H1 (cell line): Measurements from ENCODE around the gene ACVR2B. TPM values are rescaled to one million over a fixed set of nuclear protein-coding genes. Genes with fewer than 3 reads are reported as not detected.

Experiments used
- CTCF ChIA-PET: fragments of 300-600 bp; sonication (Branson Sonifier 250); formaldehyde crosslinking; loops from one replicate; lab custom pipeline; 2021; ENCODE audit not compliant: partially characterized antibody; lab: Charles Lee
- POLR2A ChIA-PET: fragments of 300-600 bp; sonication (Branson Sonifier 250); formaldehyde crosslinking; loops from one replicate; lab custom pipeline; 2021; ENCODE audit warnings: inconsistent platforms; ENCODE audit not compliant: partially characterized antibody; lab: Charles Lee
- DNase-seq, 2 experiments: peaks; one replicate each; pipeline versions ENCODE4 v3.0.0 to v3.0.0-alpha.2; 2010 to 2022; ENCODE audit warnings: low spot score in 2 of 2, low read depth in 1 of 2, mixed read lengths in 1 of 2
- FAIRE-seq: peaks from 2 replicates; lab custom pipeline; 2011; peaks lifted over from hg19 to GRCh38; lab: Jason Lieb, UNC
- H2AFZ ChIP-seq: 2 replicates; pipeline ENCODE4 v1.8.1; 2012; ENCODE audit warnings: low read length, inconsistent platforms
- H2AK5ac ChIP-seq: 2 replicates; pipeline ENCODE4 v1.6.1; 2013; ENCODE audit warnings: low read depth, low read length
- H2BK120ac ChIP-seq: replicated peaks from 2 replicates; pipeline ENCODE3; 2013; ENCODE audit warnings: low read depth, low read length, inconsistent platforms
- H2BK12ac ChIP-seq: 2 replicates; pipeline ENCODE4 v1.6.1; 2013; ENCODE audit warnings: low read depth, low read length
- H2BK15ac ChIP-seq: 2 replicates; pipeline ENCODE4 v1.6.1; 2013; ENCODE audit warnings: low read length
- H2BK20ac ChIP-seq: 2 replicates; pipeline ENCODE4 v1.6.1; 2013; ENCODE audit warnings: low read length
- H2BK5ac ChIP-seq: 2 replicates; pipeline ENCODE4 v1.6.1; 2013; ENCODE audit warnings: low read depth, low read length
- H3K14ac ChIP-seq: 2 replicates; pipeline ENCODE4 v1.6.1; 2013; ENCODE audit warnings: inconsistent platforms; ENCODE audit not compliant: insufficient read length
- H3K18ac ChIP-seq: 2 replicates; pipeline ENCODE4 v1.6.1; 2013; ENCODE audit warnings: low read length; ENCODE audit errors: extremely low read depth
- H3K23ac ChIP-seq: 2 replicates; pipeline ENCODE4 v1.6.1; 2013; ENCODE audit warnings: inconsistent platforms; ENCODE audit not compliant: insufficient read length
- H3K23me2 ChIP-seq: 2 replicates; pipeline ENCODE4 v1.6.1; 2013; ENCODE audit warnings: low read depth, low read length
- H3K27ac ChIP-seq: 2 replicates; pipeline ENCODE4 v1.6.1; 2011; ENCODE audit warnings: low read depth, low read length, inconsistent platforms
- H3K27me3 ChIP-seq, 4 experiments: replicated peaks in 1 of 4; 1 replicate in 1 of 4; 2 replicates in 3 of 4; pipeline versions ENCODE4 v1.6.1 to v1.8.1; 2011 to 2013; ENCODE audit warnings: low read length in 3 of 4, mild to moderate bottlenecking in 3 of 4, inconsistent platforms in 2 of 4, mixed read lengths in 2 of 4, moderate library complexity in 1 of 4; ENCODE audit not compliant: control insufficient read depth in 3 of 4, insufficient read depth in 3 of 4; ENCODE audit errors: extremely low read depth in 1 of 4
- H3K36me3 ChIP-seq, 4 experiments: 2 replicates each; pipeline versions ENCODE4 v1.6.1 to v1.8.1; 2011 to 2013; ENCODE audit warnings: mild to moderate bottlenecking in 4 of 4, low read length in 3 of 4, moderate library complexity in 2 of 4, control low read depth in 1 of 4, inconsistent platforms in 1 of 4; ENCODE audit not compliant: insufficient read depth in 4 of 4, control insufficient read depth in 2 of 4
- H3K4ac ChIP-seq: replicated peaks from 2 replicates; pipeline ENCODE3; 2013; ENCODE audit warnings: low read length, low read depth, mixed read lengths, inconsistent platforms; ENCODE audit not compliant: insufficient read length
- H3K4me1 ChIP-seq, 4 experiments: replicated peaks in 1 of 4; 1 replicate in 1 of 4; 2 replicates in 3 of 4; pipeline versions ENCODE4 v1.6.1 to v1.8.1; 2011 to 2013; ENCODE audit warnings: low read length in 3 of 4, inconsistent platforms in 2 of 4, mixed read lengths in 1 of 4; ENCODE audit not compliant: insufficient read depth in 4 of 4, control insufficient read depth in 3 of 4
- H3K4me2 ChIP-seq, 2 experiments: 2 replicates each; pipeline versions ENCODE4 v1.6.1 to v1.8.1; 2011 to 2013; ENCODE audit warnings: low read depth in 2 of 2, low read length in 2 of 2, control low read depth in 1 of 2, inconsistent platforms in 1 of 2, mild to moderate bottlenecking in 1 of 2; ENCODE audit not compliant: insufficient read depth in 1 of 2
- H3K4me3 ChIP-seq, 4 experiments: fragments of 200-600, 300-600 bp in 1 of 4; sonication (generic), shearing (Covaris generic), sonication (Bioruptor Twin) in 1 of 4; 2 replicates each; pipeline versions ENCODE4 v1.5.1 to v1.8.1; 2011 to 2016; ENCODE audit warnings: low read length in 4 of 4, low read depth in 3 of 4, control low read depth in 2 of 4, inconsistent platforms in 2 of 4, mild to moderate bottlenecking in 2 of 4, mixed read lengths in 1 of 4, moderate library complexity in 1 of 4; ENCODE audit not compliant: insufficient read depth in 2 of 4; ENCODE audit errors: extremely low read depth in 1 of 4
- H3K56ac ChIP-seq: replicated peaks from 2 replicates; pipeline ENCODE3; 2013; ENCODE audit warnings: low read depth, mild to moderate bottlenecking, mixed read lengths, low read length, inconsistent platforms; ENCODE audit not compliant: insufficient read length
- H3K79me1 ChIP-seq: 2 replicates; pipeline ENCODE4 v1.6.1; 2013; ENCODE audit warnings: low read depth, low read length, control low read depth
- H3K79me2 ChIP-seq, 2 experiments: 2 replicates each; pipeline versions ENCODE4 v1.6.1 to v1.8.1; 2012 to 2013; ENCODE audit warnings: low read length in 2 of 2, mild to moderate bottlenecking in 2 of 2, inconsistent platforms in 1 of 2; ENCODE audit not compliant: insufficient read depth in 2 of 2, control insufficient read depth in 1 of 2
- H3K9ac ChIP-seq, 4 experiments: replicated peaks in 1 of 4; 1 replicate in 1 of 4; 2 replicates in 3 of 4; pipeline versions ENCODE4 v1.6.1 to v1.8.1; 2011 to 2013; ENCODE audit warnings: low read depth in 3 of 4, low read length in 3 of 4, control low read depth in 2 of 4, mild to moderate bottlenecking in 2 of 4, moderate library complexity in 2 of 4, inconsistent platforms in 1 of 4; ENCODE audit errors: extremely low read depth in 1 of 4
- H3K9me3 ChIP-seq, 2 experiments: 2 replicates each; pipeline versions ENCODE4 v1.6.1 to v1.8.1; 2012 to 2013; ENCODE audit warnings: mild to moderate bottlenecking in 2 of 2, moderate library complexity in 2 of 2, control low read depth in 1 of 2, inconsistent platforms in 1 of 2, low read depth in 1 of 2, low read length in 1 of 2, mixed read lengths in 1 of 2; ENCODE audit not compliant: insufficient read depth in 2 of 2
- H4K20me1 ChIP-seq, 2 experiments: replicated peaks in 1 of 2; 2 replicates each; pipeline versions ENCODE3 to v1.8.1; 2011 to 2013; ENCODE audit warnings: inconsistent platforms in 2 of 2, low read length in 2 of 2, mild to moderate bottlenecking in 1 of 2; ENCODE audit not compliant: insufficient read depth in 2 of 2, control insufficient read depth in 1 of 2
- H4K5ac ChIP-seq: 2 replicates; pipeline ENCODE4 v1.6.1; 2013; ENCODE audit warnings: low read length, low read depth, mixed read lengths, inconsistent platforms; ENCODE audit not compliant: insufficient read length
- H4K8ac ChIP-seq: 2 replicates; pipeline ENCODE4 v1.8.0; 2013; ENCODE audit warnings: mild to moderate bottlenecking, moderate library complexity, low read length, inconsistent platforms; ENCODE audit not compliant: insufficient read depth; ENCODE audit errors: extremely low read depth
- H4K91ac ChIP-seq: replicated peaks from 2 replicates; pipeline ENCODE3; 2013; ENCODE audit warnings: low read length, mixed read lengths, inconsistent platforms; ENCODE audit not compliant: insufficient read length
- ASH2L ChIP-seq: fragments of 200-600, 300-600 bp; sonication (generic); IDR thresholded peaks from one replicate; pipeline ENCODE4 v1.7.1; 2017; ENCODE audit warnings: low read length
- CHD1 ChIP-seq: IDR thresholded peaks from 2 replicates; pipeline ENCODE4 v1.6.1; 2012; ENCODE audit warnings: low read depth, low read length, improper control_type of control experiment
- CHD2 ChIP-seq: IDR thresholded peaks from 2 replicates; pipeline ENCODE4 v1.6.1; 2012; ENCODE audit warnings: low read length, improper control_type of control experiment
- FOSL1 ChIP-seq: IDR thresholded peaks from 2 replicates; pipeline ENCODE4 v1.6.1; 2011; ENCODE audit warnings: mild to moderate bottlenecking, low read depth, low read length, moderate library complexity; ENCODE audit not compliant: insufficient read depth
- GABPA ChIP-seq: IDR thresholded peaks from 2 replicates; pipeline ENCODE4 v1.6.1; 2011; ENCODE audit warnings: mild to moderate bottlenecking, low read length, moderate library complexity, borderline replicate concordance; ENCODE audit not compliant: insufficient read depth
- POLR2AphosphoS5 ChIP-seq: IDR thresholded peaks from 2 replicates; pipeline ENCODE4 v1.6.1; 2011; ENCODE audit warnings: low read depth, low read length
- RXRA ChIP-seq: IDR thresholded peaks from 2 replicates; pipeline ENCODE4 v1.6.1; 2011; ENCODE audit warnings: low read depth, mild to moderate bottlenecking, low read length, moderate library complexity; ENCODE audit not compliant: insufficient read depth
- SAP30 ChIP-seq: fragments of 300-600 bp; sonication (generic); IDR thresholded peaks from 2 replicates; pipeline ENCODE4 v1.7.1; 2012; ENCODE audit warnings: low read length, moderate library complexity, mild to moderate bottlenecking, inconsistent platforms; ENCODE audit not compliant: insufficient read depth, insufficient replicate concordance
- SP2 ChIP-seq: IDR thresholded peaks from 2 replicates; pipeline ENCODE4 v1.6.1; 2012; ENCODE audit warnings: mild to moderate bottlenecking, low read length, inconsistent platforms
- SP4 ChIP-seq: IDR thresholded peaks from 2 replicates; pipeline ENCODE4 v1.6.1; 2012; ENCODE audit warnings: low read length, inconsistent platforms
- SRF ChIP-seq: IDR thresholded peaks from 2 replicates; pipeline ENCODE4 v1.6.1; 2011; ENCODE audit warnings: mild to moderate bottlenecking, low read depth, low read length, moderate library complexity
- WGBS, 2 experiments: shearing (Covaris generic) in 1 of 2; methylation state at CpG; one replicate each; pipeline versions ENCODE4 v1.1.6 to v1.1.7; 2013 to 2015; ENCODE audit warnings: low lambda C conversion rate in 2 of 2, mixed read lengths in 2 of 2, inconsistent platforms in 1 of 2, low coverage in 1 of 2, missing lambda C conversion rate in 1 of 2; ENCODE audit not compliant: insufficient replicate concordance in 2 of 2, insufficient coverage in 1 of 2, insufficient read length in 1 of 2; ENCODE audit errors: extremely low coverage in 1 of 2, missing lambda C conversion rate in 1 of 2; 5-methylcytosine and 5-hydroxymethylcytosine counted together
- polyA plus RNA-seq, 7 experiments: library from polyadenylated mRNA; depleted of rRNA in 3 of 7; stranded (reverse) in 5 of 7; unstranded in 2 of 7; fragments of >200 nt in 5 of 7; fragments of 200-250 nt in 2 of 7; gene quantifications; 1 replicate in 5 of 7; 2 replicates in 1 of 7; 4 replicates in 1 of 7; pipeline versions ENCODE4 v1.2.1 to v1.2.3, GENCODE V29; 2011 to 2013; ENCODE audit warnings: missing spikeins in 2 of 7, mixed read lengths in 2 of 7
- total RNA-seq: library from RNA; stranded (reverse); fragmentation: NEBNext Ultra II Directional; extraction: Animal tissue kit (Norgen Biotek cat#: 25700); gene quantifications from 2 replicates; pipeline ENCODE4 v1.2.1, GENCODE V29; 2021
- TF ChIP-seq, protein P1 (sequence below): IDR thresholded peaks from 2 replicates; pipeline ENCODE4 v1.6.1; 2011; ENCODE audit warnings: low read length, improper control_type of control experiment

Gene ACVR2B
- total and polyA plus RNA-seq, 2 of the 8 experiments (the other 6 are each of a cell fraction or from before 2014, with no cell fraction given), result 24.7 to 109 TPM

GRCh38 chr3:38459499-38460048 lies 5.9 kb downstream of the ACVR2B start:
- Histone ChIP-seq H3K4me1 (peaks cover 7 to 20% (median 14%) of the 10 kb centered on the region in 4 experiments), H3K27me3 (no peaks in the 10 kb centered on the region), H4K20me1 (peaks cover 37 to 50% of the 10 kb centered on the region in 2 experiments), H4K5ac (no peak overlapping the region), H2BK20ac (no peak overlapping the region), H3K4me3 (no peak overlapping the region), H4K8ac (no peak overlapping the region), H2AFZ (no peak overlapping the region), H3K9ac (no peak overlapping the region), H2BK120ac (no peak overlapping the region), H3K9me3 (no peaks in the 10 kb centered on the region; a peak in 1 of 4 replicates), H2BK15ac (no peak overlapping the region), H3K18ac (no peak overlapping the region), H3K4ac (no peak overlapping the region), H3K27ac (no peak overlapping the region), H4K91ac (no peak overlapping the region), H3K56ac (no peak overlapping the region), H2AK5ac (no peak overlapping the region; the same call in 1 of the 2 replicates), H3K4me2 (0 out of 4 replicates have a peak overlapping the region, but pooled peaks of 1 of the 2 experiments have one; percentile 13), H3K79me2 (peaks cover 80 to 97% of the 10 kb centered on the region in 2 experiments), H3K23ac (no peak overlapping the region), H3K79me1 (peaks cover 41% of the 10 kb centered on the region), H2BK5ac (no peak overlapping the region), H3K14ac (no peak overlapping the region), H3K36me3 (no peaks in the 10 kb centered on the region; a peak in 1 of 8 replicates), H2BK12ac (no peak overlapping the region), H3K23me2 (peaks cover 11% of the 10 kb centered on the region)
- ChIA-PET POLR2A (interaction anchor here (0.9 kb wide), 1 partner anchor 8 kb away, joined by 4 read pairs; no protein-coding TSS in a partner anchor), CTCF (interaction anchor here (1.2 to 2.6 kb wide), 3 partner anchors 8 to 113 kb away, joined by 3 to 12 read pairs (median 9); partner anchors contain the start of gene XYLB)
- FAIRE-seq (no peak), DNase-seq (no peak)
- 92% methylated on average over 9 of the region's 10 CpGs; no CpG with 5 or more reads in 1 of the 2 experiments for WGBS, 2 experiments
- TF ChIP-seq SP2 (no peak), SAP30 (no peak), ASH2L (no peak), FOSL1 (no peak), CHD1 (no peak), SP4 (no peak), GABPA (no peak), SRF (no peak), RXRA (no peak), CHD2 (no peak), POLR2AphosphoS5 (no peak)
- TF ChIP-seq, protein P1, sequence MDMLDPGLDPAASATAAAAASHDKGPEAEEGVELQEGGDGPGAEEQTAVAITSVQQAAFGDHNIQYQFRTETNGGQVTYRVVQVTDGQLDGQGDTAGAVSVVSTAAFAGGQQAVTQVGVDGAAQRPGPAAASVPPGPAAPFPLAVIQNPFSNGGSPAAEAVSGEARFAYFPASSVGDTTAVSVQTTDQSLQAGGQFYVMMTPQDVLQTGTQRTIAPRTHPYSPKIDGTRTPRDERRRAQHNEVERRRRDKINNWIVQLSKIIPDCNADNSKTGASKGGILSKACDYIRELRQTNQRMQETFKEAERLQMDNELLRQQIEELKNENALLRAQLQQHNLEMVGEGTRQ, result no peak
